WTC11 (cell line): ENCODE measurements around the gene DDX11. TPM values are rescaled to one million over a fixed set of nuclear protein-coding genes. Genes with fewer than 3 reads are reported as not detected.
"Not testable (repeated sequence)": the region's sequence is repeated elsewhere in the genome, so short reads cannot be mapped to it uniquely, and the experiment has no call there.

Experiments used
- ATAC-seq: fragments of 200-7000 bp; cut with Tn5 transposase; 2 replicates; pipeline ENCODE4 v1.10.0; 2021; ENCODE audit warnings: mild to moderate bottlenecking, moderate library complexity
- CTCF ChIA-PET: fragments of 300-600 bp; sonication (Branson Sonifier 250); formaldehyde crosslinking; loops from one replicate; lab custom pipeline; 2021; ENCODE audit warnings: antibody characterized with exemption; lab: Charles Lee
- POLR2A ChIA-PET: fragments of 350-600 bp; sonication (Branson Sonifier 250); formaldehyde crosslinking; loops from one replicate; lab custom pipeline; 2021; ENCODE audit warnings: antibody characterized with exemption; lab: Charles Lee
- DNase-seq: peaks from one replicate; pipeline ENCODE4 v3.0.0; 2021; ENCODE audit warnings: low spot score
- H3K27ac Mint-ChIP-seq: 2 replicates; pipeline ENCODE4 v1.8.0; 2021; ENCODE audit warnings: mixed read lengths
- H3K27me3 Mint-ChIP-seq: 2 replicates; pipeline ENCODE4 v1.8.0; 2021; ENCODE audit warnings: low read depth, mild to moderate bottlenecking, moderate library complexity, mixed read lengths
- H3K36me3 Mint-ChIP-seq: 2 replicates; pipeline ENCODE4 v1.8.0; 2021; ENCODE audit warnings: mixed read lengths
- H3K4me1 Mint-ChIP-seq: 2 replicates; pipeline ENCODE4 v1.8.0; 2022; ENCODE audit warnings: mixed read lengths
- H3K4me3 Mint-ChIP-seq: 2 replicates; pipeline ENCODE4 v1.8.0; 2021; ENCODE audit warnings: mild to moderate bottlenecking, moderate library complexity, mixed read lengths
- H3K9me3 Mint-ChIP-seq: 2 replicates; pipeline ENCODE4 v1.8.0; 2021; ENCODE audit warnings: mixed read lengths
- ARID4B ChIP-seq: sonication (generic); formaldehyde crosslinking; IDR thresholded peaks from 2 replicates; pipeline ENCODE4 v1.8.0; 2023; ENCODE audit warnings: missing genetic modification reagents, mild to moderate bottlenecking, borderline replicate concordance
- CREB1 ChIP-seq: sonication (generic); formaldehyde crosslinking; IDR thresholded peaks from 2 replicates; pipeline ENCODE4 v1.8.0; 2023; ENCODE audit warnings: mild to moderate bottlenecking, missing genetic modification reagents
- CREM ChIP-seq: sonication (generic); formaldehyde crosslinking; IDR thresholded peaks from 2 replicates; pipeline ENCODE4 v1.8.1; 2022; ENCODE audit warnings: mild to moderate bottlenecking, missing genetic modification reagents, moderate library complexity
- EMX1 ChIP-seq: fragments of 250-450 bp; sonication (Bioruptor Pico); IDR thresholded peaks from 2 replicates; pipeline ENCODE4 v1.8.0; 2021; ENCODE audit warnings: mild to moderate bottlenecking
- ESRRA ChIP-seq: sonication (generic); formaldehyde crosslinking; IDR thresholded peaks from 2 replicates; pipeline ENCODE4 v1.8.1; 2022; ENCODE audit warnings: mild to moderate bottlenecking, missing genetic modification reagents, borderline replicate concordance
- FOXK1 ChIP-seq: sonication (generic); formaldehyde crosslinking; IDR thresholded peaks from 2 replicates; pipeline ENCODE4 v1.8.0; 2022; ENCODE audit warnings: mild to moderate bottlenecking, moderate library complexity, missing genetic modification reagents
- FOXP1 ChIP-seq: sonication (generic); formaldehyde crosslinking; IDR thresholded peaks from 2 replicates; pipeline ENCODE4 v1.8.0; 2022; ENCODE audit warnings: missing genetic modification reagents, mild to moderate bottlenecking, moderate library complexity, borderline replicate concordance
- GTF2I ChIP-seq: fragments of 250-450 bp; sonication (Bioruptor Pico); conservative IDR thresholded peaks from 2 replicates; pipeline ENCODE4 v1.4.0; 2021; ENCODE audit warnings: mild to moderate bottlenecking
- KAT7 ChIP-seq: sonication (generic); formaldehyde crosslinking; IDR thresholded peaks from 2 replicates; pipeline ENCODE4 v1.8.1; 2023; ENCODE audit warnings: missing genetic modification reagents, mild to moderate bottlenecking, borderline replicate concordance
- MAX ChIP-seq: sonication (generic); formaldehyde crosslinking; IDR thresholded peaks from 2 replicates; pipeline ENCODE4 v1.8.0; 2022; ENCODE audit warnings: mild to moderate bottlenecking, missing genetic modification reagents
- NR1H2 ChIP-seq: sonication (generic); formaldehyde crosslinking; IDR thresholded peaks from 2 replicates; pipeline ENCODE4 v1.9.0; 2021; ENCODE audit warnings: mild to moderate bottlenecking, moderate library complexity, missing genetic modification reagents
- NR2C2 ChIP-seq: sonication (generic); formaldehyde crosslinking; IDR thresholded peaks from 2 replicates; pipeline ENCODE4 v1.8.0; 2022; ENCODE audit warnings: mild to moderate bottlenecking, missing genetic modification reagents
- NR3C1 ChIP-seq: sonication (generic); formaldehyde crosslinking; conservative IDR thresholded peaks from 2 replicates; pipeline ENCODE4 v1.8.1; 2023; ENCODE audit warnings: low read depth, mild to moderate bottlenecking, missing genetic modification reagents
- OVOL2 ChIP-seq: fragments of 250-450 bp; sonication (Bioruptor Pico); IDR thresholded peaks from 2 replicates; pipeline ENCODE4 v1.9.0; 2021; ENCODE audit warnings: mild to moderate bottlenecking, borderline replicate concordance
- RORB ChIP-seq: fragments of 250-450 bp; sonication (Bioruptor Pico); IDR thresholded peaks from 2 replicates; pipeline ENCODE4 v1.9.0; 2021; ENCODE audit warnings: mild to moderate bottlenecking
- SOX15 ChIP-seq: fragments of 250-450 bp; sonication (Bioruptor Pico); IDR thresholded peaks from 2 replicates; pipeline ENCODE4 v1.9.0; 2021; ENCODE audit warnings: mild to moderate bottlenecking
- SP1 ChIP-seq: sonication (generic); formaldehyde crosslinking; conservative IDR thresholded peaks from 2 replicates; pipeline ENCODE4 v1.8.1; 2022; ENCODE audit warnings: missing genetic modification reagents
- TEAD4 ChIP-seq: sonication (generic); formaldehyde crosslinking; IDR thresholded peaks from 2 replicates; pipeline ENCODE4 v1.8.0; 2022; ENCODE audit warnings: mild to moderate bottlenecking, missing genetic modification reagents
- ZBTB21 ChIP-seq: sonication (generic); formaldehyde crosslinking; IDR thresholded peaks from 2 replicates; pipeline ENCODE4 v1.8.1; 2023; ENCODE audit warnings: mild to moderate bottlenecking, missing genetic modification reagents, borderline replicate concordance
- ZNF138 ChIP-seq: sonication (generic); formaldehyde crosslinking; conservative IDR thresholded peaks from 2 replicates; pipeline ENCODE4 v1.8.1; 2022; ENCODE audit warnings: mild to moderate bottlenecking, moderate library complexity, missing genetic modification reagents
- ZNF232 ChIP-seq: sonication (generic); formaldehyde crosslinking; IDR thresholded peaks from 2 replicates; pipeline ENCODE4 v1.8.0; 2022; ENCODE audit warnings: mild to moderate bottlenecking, missing genetic modification reagents
- ZNF396 ChIP-seq: fragments of 250-450 bp; sonication (Bioruptor Pico); IDR thresholded peaks from 2 replicates; pipeline ENCODE4 v1.8.0; 2021; ENCODE audit warnings: mild to moderate bottlenecking, moderate library complexity, borderline replicate concordance
- ZNF425 ChIP-seq: fragments of 250-450 bp; sonication (Bioruptor Pico); conservative IDR thresholded peaks from 2 replicates; pipeline ENCODE4 v1.9.0; 2021; ENCODE audit warnings: mild to moderate bottlenecking
- total RNA-seq: library from RNA; stranded (reverse); gene quantifications from 3 replicates; pipeline ENCODE4 v1.2.3, GENCODE V29; 2021
- TF ChIP-seq, protein P1 (sequence below): sonication (generic); formaldehyde crosslinking; IDR thresholded peaks from 2 replicates; pipeline ENCODE4 v1.8.0; 2022; ENCODE audit warnings: mild to moderate bottlenecking, missing genetic modification reagents
- TF ChIP-seq, protein P2 (sequence below): fragments of 250-450 bp; sonication (Bioruptor Pico); IDR thresholded peaks from 2 replicates; pipeline ENCODE4 v1.9.0; 2021; ENCODE audit warnings: moderate library complexity, mild to moderate bottlenecking, inconsistent platforms, borderline replicate concordance
- TF ChIP-seq, protein P3 (sequence below): fragments of 200-600 bp; IDR thresholded peaks from 2 replicates; pipeline ENCODE4 v1.8.0; 2022; ENCODE audit warnings: antibody characterized with exemption

DDX11 gene
- total RNA-seq, 1 experiment from 2014 or later = 219 TPM

DNA sequence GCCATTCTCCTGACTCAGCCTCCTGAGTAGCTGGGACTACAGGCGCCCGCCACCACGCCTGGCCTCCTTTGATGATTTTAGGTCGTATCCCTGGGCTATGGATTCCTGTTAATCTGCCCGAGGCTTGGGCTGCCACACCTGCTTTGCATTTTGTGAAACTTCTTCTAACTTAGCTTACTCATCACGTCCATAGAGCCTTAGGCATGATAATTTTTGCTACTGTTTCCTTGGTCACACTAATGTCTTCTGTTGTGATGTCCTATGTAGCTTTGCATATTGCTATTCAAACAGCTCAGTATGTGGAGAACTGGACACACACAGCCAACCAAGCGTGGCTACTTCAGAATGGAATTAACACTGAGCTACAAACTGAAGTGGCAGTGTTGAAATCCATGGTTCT, 47.5 kb upstream of the DDX11 start:
- Mint-ChIP-seq H3K4me3 (no peak overlapping the region), H3K27ac (no peak overlapping the region), H3K36me3 (peaks cover 21% of the 10 kb centered on the region), H3K9me3 (peaks cover 36% of the 10 kb centered on the region), H3K4me1 (peaks cover 20% of the 10 kb centered on the region), H3K27me3 (no peaks in the 10 kb centered on the region; the same call in 1 of the 2 replicates)
- no peak for DNase-seq
- TF ChIP-seq ARID4B (CRISPR knock-in tag) (no peak), RORB (CRISPR knock-in tag) (no peak), FOXK1 (CRISPR knock-in tag) (no peak), ZBTB21 (CRISPR knock-in tag) (no peak), ZNF396 (no peak), KAT7 (no peak), CREB1 (CRISPR knock-in tag) (no peak), ZNF232 (CRISPR knock-in tag) (no peak), SOX15 (no peak), TEAD4 (no peak), NR2C2 (CRISPR knock-in tag) (no peak)
- TF ChIP-seq, protein P1, sequence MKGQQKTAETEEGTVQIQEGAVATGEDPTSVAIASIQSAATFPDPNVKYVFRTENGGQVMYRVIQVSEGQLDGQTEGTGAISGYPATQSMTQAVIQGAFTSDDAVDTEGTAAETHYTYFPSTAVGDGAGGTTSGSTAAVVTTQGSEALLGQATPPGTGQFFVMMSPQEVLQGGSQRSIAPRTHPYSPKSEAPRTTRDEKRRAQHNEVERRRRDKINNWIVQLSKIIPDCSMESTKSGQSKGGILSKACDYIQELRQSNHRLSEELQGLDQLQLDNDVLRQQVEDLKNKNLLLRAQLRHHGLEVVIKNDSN (CRISPR knock-in tag) = no peak
- ChIA-PET CTCF (interaction anchor here (0.9 kb wide), 1 partner anchor 41 kb away, joined by 3 read pairs; no protein-coding TSS in a partner anchor), POLR2A (no interaction called here)
- no peak for ATAC-seq

DNA sequence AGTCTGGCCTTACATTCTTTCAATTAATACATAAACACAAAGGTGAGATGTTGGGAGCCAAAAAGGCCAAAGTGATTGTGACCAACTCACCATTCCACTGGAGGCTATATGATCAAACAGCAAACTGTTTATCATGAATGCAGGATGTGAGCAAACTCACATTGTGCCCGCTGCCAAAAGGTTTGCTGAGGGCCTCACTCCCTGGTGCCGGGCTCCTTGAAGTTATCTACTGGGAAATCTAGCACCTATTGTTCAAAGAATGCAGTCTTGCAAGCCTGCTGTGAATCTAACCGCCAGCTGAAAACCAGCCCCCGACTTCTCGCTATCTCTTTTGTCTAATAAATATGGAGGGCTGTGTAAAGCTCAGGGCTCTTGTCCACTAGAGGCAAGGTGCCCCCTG, 46.7 kb upstream of the DDX11 start:
- peaks cover 20% of the 10 kb centered on the region for H3K4me1 Mint-ChIP-seq
- DNase-seq, ATAC-seq, H3K27me3 Mint-ChIP-seq, POLR2A ChIA-PET, H3K27ac Mint-ChIP-seq, H3K4me3 Mint-ChIP-seq, CTCF ChIA-PET: not testable (repeated sequence)
- H3K9me3 Mint-ChIP-seq = peaks cover 28% of the 10 kb centered on the region
- H3K36me3 Mint-ChIP-seq = peaks cover 17% of the 10 kb centered on the region

- H3K4me3 Mint-ChIP-seq = no peak overlapping the region
- H3K36me3 Mint-ChIP-seq = peaks cover 17% of the 10 kb centered on the region
- DNase-seq = no peak
- POLR2A ChIA-PET = no interaction called here
- no peaks in the 10 kb centered on the region for H3K27me3 Mint-ChIP-seq
- no peak overlapping the region; the same call in 1 of the 2 replicates for H3K27ac Mint-ChIP-seq
- CTCF ChIA-PET = no interaction called here
- H3K4me1 Mint-ChIP-seq = peaks cover 8% of the 10 kb centered on the region
- no peak; the same call in 1 of the 2 replicates for ATAC-seq
- peaks cover 23% of the 10 kb centered on the region for H3K9me3 Mint-ChIP-seq
- TF ChIP-seq OVOL2 (no peak), GTF2I (CRISPR knock-in tag) (no peak), CREM (CRISPR knock-in tag) (no peak), NR3C1 (CRISPR knock-in tag) (no peak), NR1H2 (CRISPR knock-in tag) (no peak), ZNF138 (CRISPR knock-in tag) (no peak), ZNF425 (CRISPR knock-in tag) (no peak), SOX15 (no peak), SP1 (CRISPR knock-in tag) (no peak), MAX (CRISPR knock-in tag) (no peak), EMX1 (CRISPR knock-in tag) (no peak), ESRRA (no peak), FOXP1 (no peak)
- TF ChIP-seq, protein P2, sequence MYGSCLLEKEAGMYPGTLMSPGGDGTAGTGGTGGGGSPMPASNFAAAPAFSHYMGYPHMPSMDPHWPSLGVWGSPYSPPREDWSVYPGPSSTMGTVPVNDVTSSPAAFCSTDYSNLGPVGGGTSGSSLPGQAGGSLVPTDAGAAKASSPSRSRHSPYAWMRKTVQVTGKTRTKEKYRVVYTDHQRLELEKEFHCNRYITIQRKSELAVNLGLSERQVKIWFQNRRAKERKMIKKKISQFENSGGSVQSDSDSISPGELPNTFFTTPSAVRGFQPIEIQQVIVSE (CRISPR knock-in tag) = no peak
- TF ChIP-seq, protein P3, sequence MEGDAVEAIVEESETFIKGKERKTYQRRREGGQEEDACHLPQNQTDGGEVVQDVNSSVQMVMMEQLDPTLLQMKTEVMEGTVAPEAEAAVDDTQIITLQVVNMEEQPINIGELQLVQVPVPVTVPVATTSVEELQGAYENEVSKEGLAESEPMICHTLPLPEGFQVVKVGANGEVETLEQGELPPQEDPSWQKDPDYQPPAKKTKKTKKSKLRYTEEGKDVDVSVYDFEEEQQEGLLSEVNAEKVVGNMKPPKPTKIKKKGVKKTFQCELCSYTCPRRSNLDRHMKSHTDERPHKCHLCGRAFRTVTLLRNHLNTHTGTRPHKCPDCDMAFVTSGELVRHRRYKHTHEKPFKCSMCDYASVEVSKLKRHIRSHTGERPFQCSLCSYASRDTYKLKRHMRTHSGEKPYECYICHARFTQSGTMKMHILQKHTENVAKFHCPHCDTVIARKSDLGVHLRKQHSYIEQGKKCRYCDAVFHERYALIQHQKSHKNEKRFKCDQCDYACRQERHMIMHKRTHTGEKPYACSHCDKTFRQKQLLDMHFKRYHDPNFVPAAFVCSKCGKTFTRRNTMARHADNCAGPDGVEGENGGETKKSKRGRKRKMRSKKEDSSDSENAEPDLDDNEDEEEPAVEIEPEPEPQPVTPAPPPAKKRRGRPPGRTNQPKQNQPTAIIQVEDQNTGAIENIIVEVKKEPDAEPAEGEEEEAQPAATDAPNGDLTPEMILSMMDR = no peak
Measured at GRCh38 chr12:31029468-31029867, 44.2 kb upstream of the DDX11 start.
